ENCODE data around the gene SYNE3. TPM values are rescaled to one million over a fixed set of nuclear protein-coding genes. Genes with fewer than 3 reads are reported as not detected.

Gene SYNE3
- total and polyA plus RNA-seq, 2 donors (not counting 1 experiment from before 2014, with no cell fraction given) = 17.8 to 76.1 TPM

DNA sequence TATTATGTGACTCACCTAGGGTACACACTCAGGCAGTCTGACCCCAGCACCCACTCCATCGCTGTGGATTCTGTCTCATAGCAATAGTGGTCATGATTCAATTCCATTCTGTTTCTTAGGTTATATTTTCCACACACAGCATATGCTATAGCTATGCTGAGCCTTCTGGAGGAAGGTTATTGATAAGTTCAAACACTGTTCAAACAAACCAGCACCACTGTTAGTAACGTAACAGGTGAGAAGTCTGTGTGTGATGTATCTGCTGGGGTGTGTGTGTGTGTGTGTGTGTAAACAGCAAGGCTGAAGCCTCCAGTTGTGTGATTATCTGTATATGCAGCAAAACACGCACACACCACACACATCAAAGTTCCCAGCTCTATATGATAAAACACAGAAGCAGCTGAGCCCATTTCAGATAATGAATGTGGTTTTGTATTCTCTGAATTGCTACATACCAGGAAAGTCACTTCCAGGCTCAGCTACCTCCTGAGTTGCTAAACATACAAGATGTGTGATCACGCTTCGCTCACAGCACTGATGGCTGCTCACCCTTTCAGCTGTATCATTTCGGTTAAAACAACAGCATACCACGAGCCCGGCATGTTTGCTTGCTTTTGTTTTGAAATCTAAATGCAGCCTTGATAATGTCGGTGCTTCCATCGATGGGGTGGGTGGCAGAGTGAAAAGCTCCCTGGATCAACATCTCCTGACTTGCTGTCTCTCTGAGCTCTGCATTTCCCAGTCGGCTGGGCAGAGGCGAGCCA lies 6.8 kb upstream of the SYNE3 start:
- Mint-ChIP-seq H3K4me1 (peaks cover 49% of the 10 kb centered on the region), H3K4me3 (no peak overlapping the region), H3K9me3 (ENCODE audit: insufficient read depth) (no peaks in the 10 kb centered on the region), H3K27me3 (no peaks in the 10 kb centered on the region), H3K27ac (peak overlapping the region; percentile 38)
- ChIA-PET POLR2A (interaction anchor here (0.8 kb wide), 1 partner anchor 11 kb away, joined by 3 read pairs; no protein-coding TSS in a partner anchor), CTCF (interaction anchor here (0.8 to 7.8 kb wide), 10 partner anchors 8 to 96 kb away, joined by 3 to 101 read pairs (median 10); partner anchors contain the start of genes GLRX5 and SYNE3)
- no peak overlapping the region for H3K4me3 ChIP-seq (ENCODE audit: control extremely low read depth in 1 of 5, extremely low read depth in 1 of 5, insufficient read depth in 1 of 5, low read depth in 2 of 5, low read length in 4 of 5)
- no peak for DNase-seq
- H3K36me3 ChIP-seq (replicated peaks in 1 of 2; ENCODE audit: control extremely low read depth in 1 of 2, control insufficient read depth in 1 of 2, extremely low read depth in 1 of 2, insufficient read depth in 2 of 2, low read length in 1 of 2) = no peaks in the 10 kb centered on the region
- peaks cover 3% of the 10 kb centered on the region for H3K79me2 ChIP-seq (ENCODE audit: control insufficient read depth, insufficient read depth, low read length)
- H3K27me3 ChIP-seq (replicated peaks in 1 of 4; ENCODE audit: control extremely low read depth in 1 of 4, control insufficient read depth in 3 of 4, insufficient read depth in 4 of 4, low read length in 3 of 4) = no peaks in the 10 kb centered on the region
- no peak overlapping the region for H3K9ac ChIP-seq (ENCODE audit: low read length)
- H3K27ac ChIP-seq (ENCODE audit: low read length in 2 of 2) = no peak overlapping the region
- no peaks in the 10 kb centered on the region for H3K9me3 ChIP-seq (ENCODE audit: control extremely low read depth in 1 of 3, control insufficient read depth in 2 of 3, insufficient read depth in 1 of 3, low read length in 2 of 3)
- peak overlapping the region; percentile 7 for H3K4me2 ChIP-seq (replicated peaks; ENCODE audit: low read depth, low read length, poor library complexity, severe bottlenecking)
- peak overlapping the region; percentile 13 for H2AFZ ChIP-seq (ENCODE audit: insufficient read depth, low read depth, low read length, poor library complexity, severe bottlenecking)
- intact Hi-C loops (cut with micrococcal nuclease) = no loop called here
- peaks cover 31 to 53% of the 10 kb centered on the region in 2 donors for H3K4me1 ChIP-seq (ENCODE audit: control insufficient read depth in 2 of 2, insufficient read depth in 2 of 2, low read length in 2 of 2)
- no peak for TF ChIP-seq EZH2 (IDR thresholded peaks at IDR 0.05; ENCODE audit: borderline replicate concordance, insufficient read depth, low read depth, low read length, poor library complexity, severe bottlenecking)
- no peak for TF ChIP-seq CTCF (IDR thresholded peaks at IDR 0.05)
- WGBS (ENCODE audit: insufficient coverage) = 69% methylated on average over 9 of the region's 12 CpGs
- no peaks in the 10 kb centered on the region for H4K20me1 ChIP-seq (ENCODE audit: control insufficient read depth, insufficient read depth, low read length, poor library complexity, severe bottlenecking)
- ATAC-seq (ENCODE audit: low read depth) = no peak

DNA sequence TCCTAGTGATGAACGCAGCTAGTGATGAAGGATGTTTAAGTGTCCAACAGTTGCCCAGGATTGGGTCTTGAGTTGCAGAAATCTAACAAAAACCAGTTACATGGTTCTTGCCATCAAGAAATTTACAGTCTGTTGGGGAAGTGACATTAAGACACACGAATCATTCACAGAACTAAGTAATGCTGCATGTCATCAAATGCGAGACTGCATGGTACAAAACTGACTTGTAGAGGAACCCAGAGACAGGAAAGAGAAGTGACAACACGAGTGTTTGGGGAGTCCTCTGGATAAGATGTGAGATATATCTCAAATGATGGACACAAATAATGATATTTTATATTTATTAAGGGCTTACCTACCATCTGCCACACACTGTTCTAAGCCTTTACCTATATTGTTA lies 6.1 kb upstream of the SYNE3 start:
- Histone ChIP-seq H3K4me2 (replicated peaks; ENCODE audit: low read depth, low read length, poor library complexity, severe bottlenecking) (no peak overlapping the region), H3K27ac (ENCODE audit: low read length in 2 of 2) (no peak overlapping the region), H3K36me3 (replicated peaks in 1 of 2; ENCODE audit: control extremely low read depth in 1 of 2, control insufficient read depth in 1 of 2, extremely low read depth in 1 of 2, insufficient read depth in 2 of 2, low read length in 1 of 2) (no peaks in the 10 kb centered on the region), H4K20me1 (ENCODE audit: control insufficient read depth, insufficient read depth, low read length, poor library complexity, severe bottlenecking) (no peaks in the 10 kb centered on the region), H3K4me1 (ENCODE audit: control insufficient read depth in 2 of 2, insufficient read depth in 2 of 2, low read length in 2 of 2) (peaks cover 38 to 60% of the 10 kb centered on the region in 2 donors), H3K4me3 (ENCODE audit: control extremely low read depth in 1 of 5, extremely low read depth in 1 of 5, insufficient read depth in 1 of 5, low read depth in 2 of 5, low read length in 4 of 5) (no peak overlapping the region), H3K9me3 (ENCODE audit: control extremely low read depth in 1 of 3, control insufficient read depth in 2 of 3, insufficient read depth in 1 of 3, low read length in 2 of 3) (no peaks in the 10 kb centered on the region), H3K9ac (ENCODE audit: low read length) (no peak overlapping the region), H3K79me2 (ENCODE audit: control insufficient read depth, insufficient read depth, low read length) (no peaks in the 10 kb centered on the region), H2AFZ (ENCODE audit: insufficient read depth, low read depth, low read length, poor library complexity, severe bottlenecking) (no peak overlapping the region), H3K27me3 (replicated peaks in 1 of 4; ENCODE audit: control extremely low read depth in 1 of 4, control insufficient read depth in 3 of 4, insufficient read depth in 4 of 4, low read length in 3 of 4) (no peaks in the 10 kb centered on the region)
- TF ChIP-seq EZH2 (IDR thresholded peaks at IDR 0.05; ENCODE audit: borderline replicate concordance, insufficient read depth, low read depth, low read length, poor library complexity, severe bottlenecking) (no peak), CTCF (IDR thresholded peaks at IDR 0.05) (no peak)
- intact Hi-C loops (cut with micrococcal nuclease) = no loop called here
- Mint-ChIP-seq H3K27me3 (no peaks in the 10 kb centered on the region), H3K9me3 (ENCODE audit: insufficient read depth) (no peaks in the 10 kb centered on the region), H3K4me1 (peaks cover 56% of the 10 kb centered on the region), H3K27ac (no peak overlapping the region), H3K4me3 (no peak overlapping the region)
- no peak for ATAC-seq (ENCODE audit: low read depth)
- 72% methylated on average over 2 of the region's 4 CpGs for WGBS (ENCODE audit: insufficient coverage)
- no peak for DNase-seq
- CTCF ChIA-PET = interaction anchor here (1.0 to 7.8 kb wide), 6 partner anchors 12 to 96 kb away, joined by 4 to 101 read pairs (median 18); partner anchors contain the start of gene GLRX5
- POLR2A ChIA-PET = interaction anchor here (0.8 kb wide), 1 partner anchor 12 kb away, joined by 3 read pairs; no protein-coding TSS in a partner anchor

All from B cell (primary cell).